OCI-LY1 (cell line): ENCODE data around the gene TAGLN2.

Experiments
- CTCF ChIP-seq: fragments of 200-600 bp; sonication (generic), shearing (Covaris generic); IDR thresholded peaks from 2 replicates; pipeline ENCODE4 v1.5.1; 2017; ENCODE audit warnings: mild to moderate bottlenecking, antibody characterized with exemption, low read length, moderate library complexity, mixed read lengths
- EZH2 ChIP-seq: fragments of 200-600 bp; sonication (generic), shearing (Covaris generic); IDR thresholded peaks from 2 replicates; pipeline ENCODE4 v1.8.0; 2017; ENCODE audit warnings: borderline replicate concordance, mixed run types, mild to moderate bottlenecking, antibody characterized with exemption, low read length, moderate library complexity, mixed read lengths

- TF ChIP-seq EZH2 (no peak), CTCF (no peak)
Measured at GRCh38 chr1:159973350-159973940, 48.1 kb upstream of the TAGLN2 start.
